ENCODE results near the gene TRIP4.

TRIP4 gene

DNA sequence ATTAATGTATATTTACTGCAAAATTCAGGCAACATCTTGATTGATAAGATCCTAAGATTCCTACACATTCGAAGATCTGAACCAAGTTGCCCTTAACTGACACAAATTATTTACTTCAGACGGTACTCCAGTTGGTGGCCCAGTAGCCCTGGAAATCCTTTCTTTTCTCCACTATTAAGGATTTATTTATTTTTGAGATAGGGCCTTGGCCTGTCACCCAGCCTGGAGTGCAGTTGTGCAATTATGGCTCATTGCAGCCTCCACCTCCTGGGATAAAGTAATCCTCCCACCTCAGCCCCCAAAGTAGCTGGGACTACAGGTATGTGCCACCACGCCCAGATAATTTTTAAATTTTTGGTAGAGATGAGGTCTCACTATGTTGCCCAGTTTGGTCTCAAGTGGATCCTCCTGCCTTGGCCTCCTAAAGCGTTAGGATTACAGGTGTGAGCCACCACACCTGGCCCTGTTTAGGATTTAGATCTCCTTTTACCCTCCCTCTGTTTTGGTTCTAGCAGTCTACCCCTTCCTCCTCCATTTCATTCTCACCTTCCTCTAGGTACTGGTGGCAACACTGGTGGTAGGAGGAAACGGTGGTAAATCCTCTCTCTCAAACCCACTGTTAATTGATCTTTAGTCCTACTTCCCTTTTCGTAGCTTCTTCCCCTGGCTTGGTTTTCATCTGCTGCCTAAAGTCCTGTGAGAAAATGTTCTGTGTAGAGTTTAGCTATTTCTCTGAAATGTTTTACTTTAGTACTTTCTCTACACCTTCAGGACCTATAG, 60.1 kb downstream of the TRIP4 start:
- DNase-seq, result no peak

DNA sequence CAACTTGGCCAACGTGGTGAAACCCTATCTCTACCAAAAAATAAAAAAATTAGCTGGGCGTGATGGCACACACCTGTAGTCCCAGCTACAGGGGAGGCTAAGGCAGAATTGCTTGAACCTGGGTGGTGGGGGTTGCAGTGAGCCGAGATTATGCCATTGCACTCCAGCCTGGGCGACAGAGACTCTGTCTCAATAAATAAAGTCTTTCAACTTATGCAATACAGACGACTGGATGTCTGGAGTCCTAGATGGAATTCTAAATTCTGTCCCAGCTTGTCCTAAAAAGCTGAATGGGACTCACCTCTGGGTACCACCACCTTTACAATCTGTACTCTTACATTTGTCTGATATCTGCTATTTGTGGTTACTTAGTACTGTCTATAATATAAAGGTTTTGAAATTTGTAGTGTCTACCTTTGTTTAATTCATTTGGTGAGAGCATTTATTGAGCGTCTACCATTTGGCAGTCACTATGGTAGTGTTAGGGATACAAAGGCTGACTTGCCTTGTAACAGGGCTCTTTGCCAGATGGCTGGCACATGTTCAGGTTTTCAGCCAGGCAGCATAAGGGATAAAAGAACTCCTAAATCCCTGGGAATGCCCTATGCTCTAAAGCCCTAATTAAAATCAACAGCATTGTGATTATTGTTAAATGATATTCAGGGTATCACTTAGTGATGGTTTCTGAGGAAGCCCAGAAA, 65.5 kb downstream of the TRIP4 start:
- DNase-seq, result no peak

DNA sequence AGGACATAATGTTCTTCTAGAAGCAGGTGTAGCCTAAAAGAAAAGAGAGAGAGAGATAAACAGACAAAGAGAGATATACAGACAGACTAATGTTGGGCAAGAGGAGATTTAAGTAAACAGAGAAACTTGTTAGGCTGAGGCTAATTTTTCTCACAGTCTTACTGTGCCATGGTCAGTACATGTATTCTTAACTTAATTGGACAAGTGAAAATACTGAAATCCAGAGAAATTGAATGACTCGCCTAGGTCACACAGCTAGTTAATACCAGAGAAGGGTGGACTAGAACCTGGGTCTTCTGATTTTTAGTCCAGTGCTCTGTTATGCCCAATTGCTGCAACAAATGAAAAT, 66.0 kb downstream of the TRIP4 start:
- no peak for DNase-seq

DNA sequence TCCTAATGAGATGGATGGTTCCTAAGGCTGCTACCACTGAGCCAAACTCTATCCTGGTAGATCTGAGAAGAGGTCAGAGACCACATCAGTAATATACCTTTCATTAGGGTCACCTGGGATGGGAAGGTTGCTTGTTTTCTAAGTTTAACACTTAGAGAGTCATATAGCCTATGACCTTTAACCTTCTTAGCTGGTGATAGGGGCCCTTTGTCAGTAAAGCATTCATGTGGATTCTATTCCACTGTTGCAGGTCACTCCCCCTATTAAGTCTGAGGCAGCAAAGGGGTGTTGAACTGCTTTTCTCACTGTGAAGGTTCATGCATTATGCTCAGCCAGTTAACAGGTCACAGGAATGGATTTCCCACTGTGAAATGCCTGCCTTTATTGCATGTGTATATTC, 66.6 kb downstream of the TRIP4 start:
- no peak for DNase-seq

DNA sequence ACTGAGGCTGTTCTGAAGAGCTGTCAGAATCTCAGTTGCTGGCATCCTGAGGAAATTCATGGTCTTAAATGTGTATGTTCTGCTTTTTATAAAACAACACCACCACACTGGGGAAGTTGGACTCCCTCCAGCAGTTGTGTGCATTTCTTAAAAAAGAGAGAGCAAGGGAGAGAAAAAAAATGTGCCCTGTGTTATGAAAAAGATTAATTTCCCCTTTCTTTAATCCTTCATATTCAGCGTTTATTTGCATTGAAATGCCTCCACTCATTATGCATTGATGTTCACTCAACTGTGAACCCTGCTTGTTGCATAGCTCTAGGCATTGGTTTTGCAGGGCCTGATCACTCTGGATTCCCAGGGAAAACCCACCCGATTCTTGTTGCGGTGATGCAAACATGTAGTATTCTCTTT, 68.3 kb downstream of the TRIP4 start:
- no peak for DNase-seq

DNA sequence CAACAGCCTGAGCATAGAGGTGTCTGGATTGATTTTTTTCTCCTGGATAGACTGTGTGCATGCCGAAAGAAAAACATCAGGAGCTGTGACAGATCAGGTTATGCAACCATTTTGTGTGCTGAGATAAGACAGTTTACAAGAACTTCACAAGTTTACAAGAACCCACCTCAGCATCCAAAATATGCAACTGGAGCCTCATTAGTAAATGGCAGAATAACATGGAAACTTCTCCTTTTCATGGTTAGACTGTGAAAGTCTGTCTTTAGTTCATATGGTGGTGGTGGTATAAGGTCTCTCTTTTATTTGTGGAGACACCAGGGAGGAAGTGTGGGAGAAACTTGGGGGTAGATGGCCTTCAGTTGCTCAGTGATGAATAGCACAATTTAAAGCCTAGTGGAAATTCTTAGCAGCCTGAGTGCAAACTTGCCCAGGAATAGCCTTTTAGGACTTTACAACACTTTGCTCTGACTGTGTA, 69.0 kb downstream of the TRIP4 start:
- no peak for DNase-seq

DNA sequence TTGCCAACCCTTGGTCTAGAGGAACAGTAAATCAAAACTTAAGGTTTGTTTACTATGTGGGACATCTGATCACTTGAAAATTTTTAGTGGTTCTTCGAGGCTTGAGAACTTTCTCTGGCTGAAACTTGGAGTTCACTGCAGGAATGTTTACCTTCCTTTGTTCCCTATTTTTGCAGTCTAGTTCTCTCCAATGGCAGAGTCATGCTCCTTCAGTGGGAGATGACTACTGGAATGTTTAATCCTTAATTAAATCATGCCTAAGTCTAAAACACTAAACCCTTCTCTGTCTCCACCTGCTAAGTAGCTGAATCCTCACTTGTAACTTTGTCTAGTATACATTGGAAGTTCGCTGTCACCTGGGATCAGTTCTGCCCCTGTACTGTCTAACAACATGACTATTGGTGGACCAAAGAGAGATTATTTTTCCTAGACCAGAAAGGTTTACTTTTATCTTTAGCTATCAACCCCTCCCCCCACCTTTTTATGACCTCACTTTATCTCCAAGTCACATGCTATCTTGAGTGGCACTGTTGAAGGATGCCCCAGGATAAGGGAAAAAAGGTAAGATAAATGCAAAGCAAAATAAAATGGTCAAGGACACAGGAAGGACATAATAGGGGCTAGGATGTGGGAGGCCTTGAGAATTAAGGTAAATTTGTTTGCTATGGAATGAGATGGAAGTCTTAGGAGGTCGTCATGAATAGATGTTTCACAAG, 71.6 kb downstream of the TRIP4 start:
- no peak for DNase-seq

DNA sequence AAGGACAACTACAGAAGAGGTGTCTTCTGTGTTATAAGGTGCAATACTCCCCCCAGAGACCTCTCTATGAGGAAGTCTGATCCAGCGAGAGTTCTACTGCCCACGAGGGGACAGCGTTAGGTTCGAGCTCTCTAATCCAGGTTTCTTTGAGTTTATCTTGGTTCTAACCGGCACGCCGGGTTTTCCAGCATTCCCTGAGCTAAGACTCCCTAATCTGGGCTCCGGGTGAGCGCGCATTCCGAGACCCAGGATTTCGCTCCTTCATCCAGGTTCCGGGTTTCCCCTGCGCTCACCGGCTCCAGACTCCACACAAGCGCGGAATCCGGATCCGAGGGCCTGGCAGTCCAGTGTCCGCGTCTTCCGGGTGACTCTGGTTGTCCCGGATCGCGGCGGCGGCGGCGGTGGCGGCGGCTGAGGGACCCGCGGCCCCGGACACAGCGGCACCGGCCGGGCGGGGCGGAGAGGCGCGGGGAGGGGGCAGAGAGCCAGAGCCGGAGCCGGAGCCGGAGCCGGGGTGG, 72.6 kb downstream of the TRIP4 start, which contains the start of gene ZNF609:
ZNF609 (plus strand) TSS at position 373 of the 518 bp plus-strand sequence. CDS start 38,842 bp downstream, outside the sequence.
- peak; percentile 95 for DNase-seq

DNA sequence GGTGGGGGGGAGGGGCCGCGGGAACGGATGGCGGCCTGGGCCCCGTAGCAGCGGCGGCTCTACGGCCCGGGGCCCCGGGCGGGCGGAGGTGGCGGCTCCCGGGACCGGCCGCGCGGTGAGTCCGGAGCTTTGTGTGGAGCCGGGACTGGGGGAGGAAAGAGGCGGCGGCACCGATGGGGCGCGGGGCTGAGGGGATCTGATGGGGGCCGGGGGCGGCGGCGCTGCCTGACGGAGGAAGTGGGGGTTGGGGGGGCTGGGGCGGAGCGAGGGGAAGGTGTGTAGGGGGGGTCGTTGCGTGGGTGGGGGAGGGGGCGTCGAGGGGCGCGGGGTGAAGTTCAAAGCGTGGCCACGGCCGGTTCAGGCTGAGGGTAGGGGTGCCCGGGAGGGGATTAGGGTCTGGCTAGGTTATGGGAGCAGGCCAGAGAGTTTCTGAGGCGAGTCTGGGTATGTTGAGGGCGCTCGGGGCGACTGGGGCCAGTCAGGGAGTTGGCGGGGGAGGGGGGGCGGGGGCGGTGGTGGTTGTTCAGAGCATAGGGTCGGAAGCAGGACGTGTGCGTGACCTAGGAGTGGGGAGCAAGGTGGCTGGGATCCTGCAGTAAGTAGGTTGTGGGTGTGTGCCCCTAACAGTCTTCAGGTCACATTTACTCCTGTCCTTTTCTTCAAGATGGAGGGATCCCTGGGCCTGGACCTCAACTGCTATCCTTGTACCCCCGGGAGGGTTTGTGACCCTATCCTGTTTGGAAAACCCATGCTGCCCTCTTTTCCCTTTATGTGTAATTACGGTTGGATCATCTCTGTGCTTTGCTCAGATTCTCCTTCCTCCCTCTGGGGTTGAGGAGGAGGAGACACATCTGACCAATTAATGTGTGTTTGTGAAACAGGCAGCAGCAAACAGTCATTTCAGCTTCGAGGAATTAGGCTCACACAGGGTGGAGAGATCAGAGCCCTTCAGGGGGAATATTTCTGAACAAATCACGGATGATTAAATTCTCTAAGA, 73.4 kb downstream of the TRIP4 start:
- DNase-seq, result peak; percentile 80

DNA sequence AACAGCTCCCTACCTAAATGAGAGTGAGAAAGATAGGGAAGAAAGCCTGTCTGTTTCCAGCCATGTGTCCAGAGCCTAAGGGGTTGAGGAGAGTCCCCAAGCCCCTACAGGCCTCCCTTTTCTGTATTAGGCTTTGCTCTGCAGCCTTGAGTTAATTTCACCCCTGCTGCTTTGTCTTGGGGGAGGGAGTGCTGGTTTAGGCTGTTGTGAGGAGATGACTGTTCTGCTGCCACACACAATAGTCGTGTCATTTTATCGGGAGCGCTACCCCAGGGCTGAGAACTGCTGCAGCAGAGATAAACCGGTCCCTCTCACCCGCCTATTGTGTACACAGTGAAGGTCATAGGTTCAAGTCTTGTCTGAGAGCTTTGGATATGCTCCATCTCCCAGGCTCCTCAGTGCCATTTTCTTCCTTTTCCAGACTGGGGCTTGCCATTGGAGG, 74.1 kb downstream of the TRIP4 start:
- DNase-seq, result no peak

DNA sequence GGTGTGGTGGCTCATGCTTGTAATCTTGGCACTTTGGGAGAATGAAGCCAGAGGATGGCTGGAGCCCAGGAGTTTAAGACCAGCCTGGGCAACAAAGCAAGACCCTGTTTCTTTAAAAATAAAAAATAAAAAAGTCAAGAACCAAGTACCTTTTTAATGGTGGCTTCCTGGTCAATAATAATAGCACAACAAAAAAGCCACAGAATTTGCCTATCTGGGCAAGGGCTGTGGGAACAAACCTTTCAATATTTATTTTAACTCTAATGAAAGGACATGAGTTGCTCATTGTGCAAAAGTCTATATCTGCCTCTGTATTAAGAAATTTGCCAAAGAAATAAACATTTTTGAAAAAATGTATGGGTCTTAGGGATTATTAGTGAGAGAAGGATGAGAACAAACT, 74.9 kb downstream of the TRIP4 start:
- no peak for DNase-seq

DNA sequence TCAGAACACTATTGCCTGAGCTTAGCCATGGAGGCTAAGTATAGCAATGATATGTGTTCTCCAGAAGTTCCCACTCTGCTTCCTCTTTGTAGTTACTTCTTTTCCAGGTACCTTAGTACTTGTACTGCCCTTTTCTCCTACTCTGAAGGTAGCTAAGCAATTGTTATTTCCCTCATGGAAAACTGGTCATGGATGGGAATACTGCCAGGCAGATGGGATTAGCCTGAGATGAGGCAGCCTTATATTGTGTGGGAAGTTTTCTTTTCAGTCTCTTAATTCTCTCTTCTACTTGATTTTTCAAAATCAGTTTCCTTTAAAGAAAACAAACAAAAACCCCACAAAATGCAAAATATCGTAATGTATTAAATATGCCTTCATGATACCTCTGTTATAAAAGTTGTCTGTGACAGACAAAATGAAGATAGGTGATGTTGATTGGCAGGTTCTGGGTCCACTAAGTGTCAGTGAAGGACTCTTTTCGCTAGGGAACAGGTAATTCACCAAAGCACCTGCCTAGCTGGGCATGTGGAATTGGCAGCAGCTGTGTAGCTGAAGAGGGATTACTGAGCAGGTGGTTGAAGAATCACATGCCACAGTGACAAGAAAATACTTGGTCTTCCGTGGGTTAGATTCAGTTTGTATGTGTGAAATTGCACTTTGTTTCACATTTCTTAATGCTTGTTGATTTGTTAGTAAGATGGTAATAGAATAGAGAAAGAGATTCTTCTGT, 76.8 kb downstream of the TRIP4 start:
- peak; percentile 23 for DNase-seq

DNA sequence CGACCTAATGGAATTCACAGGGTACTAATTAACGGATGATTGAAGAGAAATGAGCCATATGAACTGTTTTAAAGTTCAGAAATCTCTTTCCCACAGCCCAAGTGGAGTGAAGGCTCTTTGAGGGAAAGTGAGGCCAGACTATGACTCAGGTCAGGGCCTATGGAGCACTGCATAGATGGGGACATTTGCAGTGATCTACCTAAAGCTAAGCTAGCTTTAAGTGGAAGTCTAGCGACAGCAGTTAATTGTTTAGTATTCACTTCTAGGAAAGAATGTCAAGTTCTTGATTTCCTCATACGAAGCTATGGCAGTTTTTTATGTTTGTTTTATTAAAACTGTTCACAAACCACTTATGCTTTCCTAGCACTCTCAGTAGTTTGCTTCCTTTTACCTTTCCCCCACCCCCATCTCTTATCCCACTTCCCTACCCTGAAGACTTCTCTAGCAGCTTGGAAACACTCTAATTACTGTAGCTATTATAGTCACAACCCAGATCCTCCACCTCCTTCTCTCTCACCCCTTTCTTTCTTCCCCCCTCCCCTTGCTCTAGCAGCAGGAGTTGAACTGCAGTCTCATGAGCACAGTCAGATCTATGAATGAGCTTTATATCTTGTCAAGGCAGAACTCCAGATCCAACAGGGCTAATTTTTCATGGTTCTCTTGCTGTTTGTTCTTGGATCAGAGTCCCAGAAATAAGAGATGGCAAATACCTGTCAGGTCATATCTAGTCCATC, 78.9 kb downstream of the TRIP4 start:
- DNase-seq, result no peak

DNA sequence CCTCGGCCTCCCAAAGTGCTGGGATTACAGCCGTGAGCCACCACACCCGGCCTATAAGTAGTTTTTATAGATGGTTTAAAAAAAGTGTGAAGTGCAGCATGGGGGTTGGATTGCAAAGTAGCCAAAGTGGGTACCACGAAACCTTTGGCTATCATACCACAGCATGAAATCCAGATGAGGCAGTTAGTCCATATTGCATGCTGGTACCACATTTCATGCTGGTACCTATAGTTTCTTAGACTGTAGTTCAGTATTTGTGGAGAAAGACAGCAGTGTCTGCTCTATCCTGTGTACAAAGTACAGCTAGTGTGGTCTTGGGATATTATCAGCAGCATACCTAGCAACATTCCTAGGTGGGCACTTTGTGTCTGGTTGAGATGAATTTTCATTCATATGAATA, 84.5 kb downstream of the TRIP4 start:
- no peak for DNase-seq

DNA sequence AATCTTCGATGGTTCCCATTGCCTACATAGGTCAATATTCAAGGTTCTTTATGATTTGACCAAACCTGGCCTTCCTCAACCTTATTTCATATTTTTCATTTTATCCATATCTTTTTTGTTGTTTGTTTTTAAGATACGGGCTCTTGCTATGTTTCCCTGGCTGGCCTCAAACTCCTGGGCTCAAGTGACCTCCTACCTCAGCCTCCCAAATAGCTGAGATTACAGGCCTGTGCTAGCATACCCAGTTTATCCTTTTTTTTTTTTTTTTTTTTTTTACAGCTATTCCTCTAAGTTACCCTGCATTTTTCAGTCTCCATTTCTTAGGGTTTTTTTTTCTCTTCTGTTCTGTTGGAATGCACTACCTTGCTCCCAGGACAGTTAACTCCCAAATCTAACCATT, 87.2 kb downstream of the TRIP4 start:
- no peak for DNase-seq

DNA sequence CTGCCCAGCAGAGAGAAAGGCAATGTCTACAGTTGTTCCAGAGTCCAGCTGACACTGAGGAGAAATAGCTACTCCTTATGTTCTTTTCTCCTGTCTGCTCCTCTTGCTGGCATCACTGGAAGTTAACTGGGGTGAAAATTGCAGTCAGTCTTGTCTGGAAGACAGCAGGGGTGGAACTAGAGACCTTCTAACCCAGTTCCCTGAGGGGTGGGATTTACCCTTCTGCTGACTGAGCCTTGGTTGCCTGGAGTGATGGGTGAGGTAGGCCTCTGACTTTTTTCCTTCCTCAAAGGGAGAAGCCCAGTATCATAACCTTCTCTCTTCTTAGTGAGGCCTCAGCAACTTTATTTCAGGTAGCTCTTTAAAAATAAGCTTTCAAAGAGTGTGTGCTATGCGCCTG, 88.9 kb downstream of the TRIP4 start:
- DNase-seq, result no peak

DNA sequence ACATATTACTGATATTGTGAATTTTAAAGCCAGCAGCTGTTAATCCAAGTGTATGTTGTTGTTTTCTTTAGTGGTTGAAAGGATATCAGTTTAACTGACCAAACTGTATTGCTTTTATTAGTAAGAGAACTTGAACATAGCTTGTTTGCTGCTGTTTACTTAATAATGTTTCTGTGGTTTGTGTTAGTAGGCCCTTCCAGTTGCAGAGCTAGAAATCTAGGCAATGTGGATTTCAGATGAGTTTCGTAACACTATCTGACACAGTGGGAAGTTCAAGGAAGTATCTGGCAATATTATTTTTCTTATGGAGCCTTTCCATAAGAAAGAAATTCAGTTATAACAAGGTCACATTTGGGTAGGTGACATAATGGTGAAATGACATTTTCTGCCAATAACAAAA, 91.2 kb downstream of the TRIP4 start:
- DNase-seq, result no peak

DNA sequence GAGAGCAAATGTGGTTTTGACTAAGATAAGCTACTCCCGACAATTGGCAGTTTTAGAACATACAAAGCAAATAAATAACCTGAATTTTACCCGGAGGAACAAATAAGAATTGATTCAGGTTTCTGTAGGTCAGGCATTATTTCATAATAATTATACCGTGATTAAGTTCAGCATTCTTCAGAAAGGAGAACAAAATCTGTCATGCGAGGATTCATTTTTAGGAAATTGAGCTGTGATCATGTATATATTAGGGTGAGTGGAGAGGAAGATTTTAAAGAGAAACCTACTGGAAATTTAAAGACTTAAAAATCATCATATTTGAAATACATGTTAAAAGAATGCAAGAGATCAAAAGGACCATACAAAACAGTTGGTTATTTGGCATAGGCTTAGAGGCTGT, 93.3 kb downstream of the TRIP4 start:
- no peak for DNase-seq

DNA sequence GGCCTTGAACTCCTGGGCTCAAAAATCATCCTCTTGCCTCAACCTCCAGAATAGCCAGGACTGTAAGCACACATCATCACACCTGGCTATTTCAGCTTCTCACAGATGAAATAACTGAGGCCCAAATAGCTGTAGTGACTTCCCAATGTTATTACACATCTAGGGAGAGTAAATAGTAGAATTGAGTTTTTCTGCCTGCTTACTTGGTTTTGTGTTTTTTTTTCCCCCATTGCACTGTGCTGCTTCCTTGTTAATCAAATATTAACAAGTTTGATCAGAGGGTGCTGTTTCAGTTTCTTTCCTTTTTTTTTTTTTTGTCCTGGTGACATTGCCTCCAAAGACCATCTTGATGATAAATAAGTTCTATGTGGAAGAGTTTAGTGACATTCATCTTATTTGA, 96.1 kb downstream of the TRIP4 start:
- DNase-seq, result no peak

DNA sequence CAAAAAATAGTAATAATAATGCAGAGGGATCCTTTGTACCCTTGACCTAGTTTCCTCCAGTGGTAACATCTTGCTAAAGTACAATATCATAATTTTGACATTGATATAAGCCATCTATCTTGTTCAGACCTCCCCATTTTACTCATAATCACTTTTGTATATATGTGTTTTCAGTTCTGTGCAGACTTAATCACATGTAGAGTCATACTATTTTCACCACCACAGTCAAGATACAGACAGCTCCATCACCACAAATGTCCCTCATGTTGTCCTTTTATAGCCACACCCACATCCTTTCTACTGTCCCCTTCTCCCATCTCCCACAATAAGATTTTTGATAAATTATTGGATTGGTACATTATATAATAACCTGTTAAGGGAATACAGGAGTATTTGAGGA, 98.2 kb downstream of the TRIP4 start:
- no peak for DNase-seq
